HTERT RPE-1 (cell line): Measurements from ENCODE around the gene SCYL2.
"Not testable (repeated sequence)": the region's sequence is repeated elsewhere in the genome, so short reads cannot be mapped to it uniquely, and the experiment has no call there.

ENCODE experiments used
- in situ Hi-C: fragments of 300-500 bp; cut with MboI; formaldehyde crosslinking; loops from 4 replicates; pipeline ENCODE4 v1.14.3; 2020; ENCODE audit warnings: low sequenced_read_pairs

SCYL2 gene

DNA sequence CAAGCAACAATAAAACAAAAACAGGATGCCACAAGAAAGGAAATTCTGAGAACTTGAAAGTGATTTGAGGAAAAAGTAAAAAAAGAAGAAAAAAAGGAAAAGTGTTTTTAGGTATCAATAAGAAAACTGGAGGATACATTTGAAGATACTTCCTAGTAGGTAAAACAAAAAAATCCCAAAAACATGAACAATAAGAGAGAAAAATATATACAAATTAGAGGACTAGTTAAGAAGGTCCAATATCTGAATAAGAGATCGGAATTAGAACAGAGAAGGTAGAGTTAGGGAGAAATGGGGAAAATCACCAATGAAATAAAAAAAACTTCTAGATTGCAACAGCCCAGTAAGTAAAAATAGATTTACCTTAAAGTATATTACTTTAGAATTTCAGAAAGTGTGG is 8.8 kb upstream of the SCYL2 start:
- in situ Hi-C loops, result no loop called here

- in situ Hi-C loops, result no loop called here
Observed at GRCh38 chr12:100263131-100263530, 3.8 kb upstream of the SCYL2 start.

DNA sequence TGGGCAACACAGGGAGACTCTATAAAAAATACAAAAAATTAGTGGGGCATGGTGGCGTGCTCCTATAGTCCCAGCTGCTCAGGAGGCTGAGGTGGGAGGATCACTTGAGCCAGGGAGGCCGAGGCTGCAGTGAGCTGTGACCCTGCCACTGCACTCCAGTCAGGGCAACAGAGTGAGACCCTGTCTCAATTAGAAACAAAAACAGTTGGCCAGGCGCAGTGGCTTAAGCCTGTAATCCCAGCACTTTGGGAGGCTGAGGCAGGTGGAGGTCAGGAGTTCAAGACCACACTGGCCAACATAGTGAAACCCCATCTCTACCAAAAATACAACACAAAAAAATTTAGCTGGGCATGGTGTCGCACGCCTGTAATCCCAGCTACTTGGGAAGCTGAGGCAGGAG is 1.9 kb upstream of the SCYL2 start:
- in situ Hi-C loops, result not testable (repeated sequence)

DNA sequence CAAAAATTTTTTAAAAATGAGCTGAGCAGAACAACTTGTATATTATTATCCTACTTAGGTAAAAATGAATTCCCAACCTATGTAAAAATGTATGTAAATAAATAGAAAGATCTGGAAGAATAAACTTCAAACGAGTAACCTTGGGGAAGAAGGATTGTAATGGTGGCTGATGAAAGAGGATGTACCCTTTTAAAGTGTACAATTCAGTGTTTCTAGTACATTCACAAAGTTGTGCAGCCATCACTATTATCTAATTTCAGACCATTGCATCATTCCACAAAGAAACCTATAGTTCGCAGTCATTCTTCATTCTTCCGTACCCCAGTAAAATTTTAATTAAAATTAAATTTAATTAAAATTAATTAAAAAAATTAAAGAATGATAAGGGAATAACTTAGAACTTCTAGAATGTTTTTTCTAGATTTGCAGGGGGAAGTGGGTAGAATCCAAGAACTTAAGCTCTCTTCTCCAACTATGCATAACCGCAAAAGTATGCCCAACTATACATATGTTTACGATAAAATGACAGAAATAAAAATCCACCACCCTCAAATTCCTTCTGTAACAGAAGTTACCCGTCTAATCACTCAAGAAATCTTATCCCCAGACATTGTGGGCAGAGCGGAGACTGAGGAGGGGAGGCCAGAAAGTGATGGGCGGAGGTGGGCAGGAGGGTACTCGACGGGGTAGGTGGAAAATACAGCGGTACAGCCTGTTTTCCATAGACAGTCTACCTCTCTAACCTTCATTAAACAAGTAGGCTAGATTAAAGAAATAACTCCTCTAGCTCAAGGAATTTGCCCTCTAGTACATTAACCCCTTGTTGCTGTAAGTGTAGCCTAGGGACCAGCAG is 1.0 kb upstream of the SCYL2 start:
- in situ Hi-C loops, result no loop called here

DNA sequence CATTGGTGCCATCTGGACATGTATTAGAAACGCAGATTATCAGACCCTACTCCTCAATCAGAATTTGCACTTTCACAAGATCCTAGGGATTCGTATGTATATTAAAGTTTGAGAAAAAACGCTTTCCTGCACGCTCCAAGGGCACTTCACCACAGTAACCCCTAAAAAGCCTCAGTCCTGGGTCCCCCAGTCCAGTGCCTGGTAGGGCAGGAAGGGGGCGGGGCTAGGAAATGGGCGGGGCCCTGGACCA is 467 bp upstream of the SCYL2 start:
- in situ Hi-C loops, result no loop called here

DNA sequence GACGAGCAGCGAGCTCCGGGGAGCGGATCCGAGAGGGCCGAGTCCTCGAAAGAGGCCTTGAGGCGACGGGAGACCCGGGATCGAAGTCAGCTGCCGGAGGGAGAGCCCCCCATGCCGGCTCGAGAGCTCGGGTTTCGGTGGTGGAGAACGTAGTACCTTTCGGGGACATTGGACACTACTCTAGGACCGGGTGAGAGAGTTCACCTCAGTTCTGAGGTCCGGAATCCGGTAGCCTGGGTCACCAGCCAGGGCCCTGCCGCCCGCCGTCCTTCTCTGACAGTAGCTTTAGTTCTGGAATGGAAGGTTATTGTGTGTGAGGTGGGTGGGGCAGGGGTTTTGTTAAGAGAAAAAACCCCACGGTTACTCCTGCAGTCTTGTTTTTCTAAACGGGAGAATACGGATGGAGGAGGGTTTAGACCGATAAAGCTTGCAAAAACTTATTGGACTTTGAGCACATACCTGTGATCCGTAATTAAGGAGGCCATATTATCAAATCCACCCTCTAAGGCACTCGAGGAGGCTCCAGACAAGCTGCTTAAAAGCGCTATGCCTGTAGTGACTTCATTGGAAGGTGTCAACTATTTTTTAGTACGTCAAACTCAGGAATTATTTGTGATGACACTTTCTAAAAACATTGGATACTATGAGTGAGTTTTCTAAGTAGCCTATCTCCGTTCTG is 765 bp downstream of the SCYL2 start:
- in situ Hi-C loops, result no loop called here

DNA sequence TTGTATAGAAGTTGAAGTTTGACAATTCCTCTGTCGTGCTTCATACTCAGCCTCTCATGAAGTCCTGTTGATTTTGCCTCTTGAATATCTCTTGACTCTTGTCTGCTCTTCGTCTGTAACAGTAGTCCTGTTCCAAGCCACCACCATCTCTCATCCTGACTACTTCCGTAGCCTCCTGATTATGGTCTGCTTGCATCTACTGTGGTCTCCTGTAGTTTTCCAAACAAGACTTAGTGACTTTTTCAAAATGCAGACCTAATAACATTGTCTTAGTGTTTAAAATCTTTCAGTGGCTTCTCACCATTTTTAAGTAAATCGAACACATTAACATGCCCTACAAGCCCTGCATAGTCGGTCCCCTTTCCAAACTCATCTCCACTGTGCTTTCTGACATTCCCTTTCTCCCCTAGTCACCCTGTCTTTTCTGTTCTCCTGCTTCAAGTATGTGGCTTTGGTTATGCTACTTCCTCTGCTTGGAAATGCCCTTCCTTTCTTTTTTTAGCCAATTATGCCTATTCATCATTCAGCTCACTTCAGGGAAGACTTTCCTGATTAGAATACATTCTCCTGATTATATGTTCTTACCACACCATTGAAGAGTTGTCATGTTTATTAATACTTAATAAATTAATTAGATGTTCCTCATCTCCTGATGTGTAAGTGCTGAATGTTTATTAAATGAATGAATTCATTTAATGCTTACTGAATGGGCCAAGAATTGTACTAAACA is 2.0 kb downstream of the SCYL2 start:
- in situ Hi-C loops, result no loop called here

- in situ Hi-C loops, result no loop called here
Observed at GRCh38 chr12:100273782-100274181, 6.8 kb downstream of the SCYL2 start.

GRCh38 chr12:100274291-100274690 is 7.3 kb downstream of the SCYL2 start:
- in situ Hi-C loops, result no loop called here

- in situ Hi-C loops, result no loop called here
Observed at GRCh38 chr12:100279159-100279558, 12.2 kb downstream of the SCYL2 start.

DNA sequence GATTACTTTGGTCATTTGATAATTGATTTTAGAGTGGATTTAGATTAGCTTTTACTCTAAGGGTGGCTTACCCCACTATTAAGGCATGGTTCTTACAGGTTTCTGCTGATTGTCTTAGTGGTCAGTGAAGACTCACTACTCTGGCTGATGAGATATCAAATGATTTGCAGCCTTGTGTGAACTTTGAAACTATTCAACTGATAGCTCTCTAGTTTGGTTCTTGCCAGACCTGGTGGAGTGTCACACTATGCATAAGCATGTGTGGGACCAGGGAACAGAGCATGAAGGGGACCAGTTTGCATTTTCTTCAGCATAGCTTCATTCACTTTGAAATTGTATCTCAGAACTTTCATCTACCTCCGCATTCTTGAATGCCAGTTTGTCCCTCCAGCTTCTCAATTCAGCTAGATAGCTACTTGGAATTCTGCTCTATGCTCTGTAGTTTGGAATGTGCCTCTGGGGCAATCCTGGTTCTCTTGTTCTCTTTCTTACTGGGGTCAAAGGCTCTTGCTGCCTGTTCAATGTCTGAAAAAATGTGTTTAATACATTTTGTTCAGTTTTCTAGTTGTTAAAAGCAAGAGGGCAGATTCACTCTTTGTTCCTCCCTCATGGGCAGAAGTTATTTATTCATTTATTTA is 12.7 kb downstream of the SCYL2 start:
- in situ Hi-C loops, result no loop called here

- in situ Hi-C loops, result not testable (repeated sequence)
Observed at GRCh38 chr12:100284556-100284955, 17.6 kb downstream of the SCYL2 start.

GRCh38 chr12:100289038-100289437 is 22.1 kb downstream of the SCYL2 start:
- in situ Hi-C loops, result no loop called here

DNA sequence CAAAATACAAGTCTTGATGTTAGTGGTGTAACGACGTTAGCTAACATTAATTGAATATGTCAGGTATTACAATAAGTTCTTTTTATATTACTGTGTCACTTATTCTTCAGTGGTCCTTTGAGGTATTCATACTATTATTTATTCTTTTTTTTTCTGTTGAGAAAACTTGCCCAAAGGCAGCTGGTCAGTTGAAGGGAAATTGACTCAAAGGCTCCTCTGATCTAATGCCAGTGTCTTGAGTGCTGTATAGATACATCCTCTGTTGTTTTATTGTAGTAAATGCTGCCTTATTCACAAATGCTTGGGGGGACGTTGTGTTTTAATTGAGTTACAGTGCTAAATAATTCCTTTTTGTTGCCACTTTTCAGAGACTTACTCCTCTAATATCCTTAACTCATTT is 23.0 kb downstream of the SCYL2 start:
- in situ Hi-C loops, result no loop called here

DNA sequence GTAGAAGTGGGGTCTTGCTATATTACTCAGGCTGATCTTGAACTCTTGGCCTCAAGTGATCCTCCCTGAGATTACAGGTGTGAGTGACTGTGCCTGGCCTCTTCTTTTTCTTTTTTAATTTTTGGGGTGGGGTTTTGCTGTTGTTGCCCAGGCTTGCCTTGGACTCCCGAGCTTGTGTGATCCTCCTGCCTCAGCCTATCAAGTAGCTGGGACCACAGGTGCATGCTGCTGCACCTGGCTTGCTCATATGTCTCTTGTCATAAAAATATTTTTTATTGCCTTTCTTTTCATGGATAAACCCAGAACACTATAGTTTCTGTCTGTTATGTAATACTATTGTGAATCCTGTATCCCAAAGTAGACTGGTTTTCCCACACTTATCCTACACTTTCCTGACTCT is 26.0 kb downstream of the SCYL2 start:
- in situ Hi-C loops, result no loop called here

- in situ Hi-C loops, result not testable (repeated sequence)
Observed at GRCh38 chr12:100294366-100294765, 27.4 kb downstream of the SCYL2 start.

DNA sequence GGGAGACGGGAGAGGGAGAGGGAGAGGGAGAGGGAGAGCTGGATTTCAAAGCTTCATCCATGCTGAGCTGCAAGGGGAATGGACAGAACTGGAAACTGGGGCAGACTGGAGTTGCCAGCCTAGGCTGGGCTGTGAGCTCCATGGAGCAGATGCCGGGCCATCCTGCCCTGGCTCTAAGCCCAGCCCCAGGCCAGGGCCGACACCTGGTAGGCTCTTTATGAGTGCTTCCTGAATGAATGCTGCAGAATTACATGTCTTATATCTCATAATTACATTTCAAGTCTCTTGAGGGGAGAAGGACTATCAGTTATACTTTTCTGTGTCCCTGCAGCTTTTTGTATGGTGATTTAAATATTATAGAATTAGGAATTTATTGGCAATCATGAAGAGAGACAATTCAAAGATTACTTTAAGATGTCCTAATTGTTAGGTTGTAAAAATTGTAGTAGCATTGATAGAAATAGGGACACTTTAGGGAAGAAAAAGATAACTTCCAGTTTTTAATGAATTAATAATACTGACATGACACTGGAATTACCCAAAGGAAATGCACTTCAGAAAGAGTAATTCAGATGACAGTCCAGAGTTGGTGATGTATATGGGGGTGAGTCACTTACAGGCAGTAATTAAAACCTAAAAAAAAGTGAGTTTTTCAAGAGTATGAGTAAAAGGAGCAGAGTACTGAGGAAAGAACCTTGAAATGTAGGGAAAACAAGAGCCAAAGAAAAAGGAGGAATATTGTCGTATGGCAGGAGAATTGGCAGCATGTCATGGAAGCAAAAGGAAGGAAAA is 29.0 kb downstream of the SCYL2 start:
- in situ Hi-C loops, result no loop called here

GRCh38 chr12:100302081-100302480 is 35.1 kb downstream of the SCYL2 start:
- in situ Hi-C loops, result no loop called here

DNA sequence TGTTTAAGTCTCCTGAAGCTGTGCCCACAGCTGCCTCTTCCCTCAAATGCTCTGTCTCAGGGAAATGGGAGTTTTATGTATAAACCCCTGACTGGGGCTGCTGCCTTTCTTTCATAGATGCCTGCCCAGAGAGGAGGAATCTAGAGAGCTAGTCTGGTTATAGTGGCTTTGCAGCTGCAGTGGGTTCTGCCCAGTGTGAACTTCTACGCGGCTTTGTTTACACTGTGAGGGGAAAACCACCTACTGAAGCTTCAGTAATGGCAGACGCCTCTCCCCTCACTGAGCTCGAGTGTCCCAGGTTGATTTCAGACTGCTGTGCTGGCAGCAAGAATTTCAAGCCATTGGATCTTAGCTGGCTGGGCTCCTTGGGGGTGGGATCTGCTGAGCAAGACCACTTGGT is 36.9 kb downstream of the SCYL2 start:
- in situ Hi-C loops, result no loop called here

DNA sequence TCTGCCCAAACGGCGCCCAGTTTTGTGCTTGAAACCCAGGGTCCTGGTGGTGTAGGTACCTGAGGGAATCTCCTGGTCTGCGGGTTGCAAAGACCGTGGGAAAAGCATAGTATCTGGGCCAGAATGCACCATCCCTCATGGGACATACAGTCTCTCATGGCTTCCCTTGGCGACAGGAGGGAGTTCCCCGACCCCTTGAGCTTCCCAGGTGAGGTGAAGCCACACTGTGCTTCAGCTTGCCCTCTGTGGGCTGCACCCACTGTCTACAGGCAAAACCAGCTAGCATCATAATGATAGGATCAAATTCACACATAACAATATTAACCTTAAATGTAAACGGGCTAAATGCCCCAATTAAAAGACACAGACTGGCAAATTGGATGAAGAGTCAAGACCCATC is 37.4 kb downstream of the SCYL2 start:
- in situ Hi-C loops, result not testable (repeated sequence)

- in situ Hi-C loops, result not testable (repeated sequence)
Observed at GRCh38 chr12:100308138-100308537, 41.2 kb downstream of the SCYL2 start.
